ENCODE results near the gene MYADML2. TPM values are rescaled to one million over a fixed set of nuclear protein-coding genes. Genes with fewer than 3 reads are reported as not detected.
"Not testable (repeated sequence)": the region's sequence is repeated elsewhere in the genome, so short reads cannot be mapped to it uniquely, and the experiment has no call there.

The MYADML2 gene
- total RNA-seq, 2 donors from 2014 or later = not detected

GRCh38 chr17:81956607-81957589 is 9.9 kb upstream of the MYADML2 start:
- Mint-ChIP-seq H3K36me3 (ENCODE audit: low read depth) (no peaks in the 10 kb centered on the region), H3K4me1 (no peaks in the 10 kb centered on the region), H3K4me3 (no peak overlapping the region), H3K9me3 (no peaks in the 10 kb centered on the region), H3K27ac (no peak overlapping the region), H3K27me3 (peaks cover 9% of the 10 kb centered on the region)
- no peak for ATAC-seq (replicated peaks)

GRCh38 chr17:81955756-81956544 is 8.9 kb upstream of the MYADML2 start:
- ATAC-seq (replicated peaks) = no peak
- no peak overlapping the region for H3K4me3 Mint-ChIP-seq
- no peaks in the 10 kb centered on the region for H3K36me3 Mint-ChIP-seq (ENCODE audit: low read depth)
- H3K9me3 Mint-ChIP-seq = no peaks in the 10 kb centered on the region
- no peak overlapping the region for H3K27ac Mint-ChIP-seq
- H3K4me1 Mint-ChIP-seq = no peaks in the 10 kb centered on the region
- H3K27me3 Mint-ChIP-seq = peaks cover 9% of the 10 kb centered on the region

- no peaks in the 10 kb centered on the region for H3K9me3 Mint-ChIP-seq
- peaks cover 9% of the 10 kb centered on the region for H3K27me3 Mint-ChIP-seq
- no peak for ATAC-seq (replicated peaks)
- H3K36me3 Mint-ChIP-seq (ENCODE audit: low read depth) = no peaks in the 10 kb centered on the region
- H3K4me1 Mint-ChIP-seq = no peaks in the 10 kb centered on the region
- H3K27ac Mint-ChIP-seq = no peak overlapping the region
- H3K4me3 Mint-ChIP-seq = no peak overlapping the region
These were observed 8.1 kb upstream of the MYADML2 start for GRCh38 chr17:81955058-81955681.

- Mint-ChIP-seq H3K36me3 (ENCODE audit: low read depth) (no peaks in the 10 kb centered on the region), H3K27ac (no peak overlapping the region), H3K4me1 (no peaks in the 10 kb centered on the region), H3K4me3 (no peak overlapping the region), H3K9me3 (no peaks in the 10 kb centered on the region), H3K27me3 (peaks cover 9% of the 10 kb centered on the region)
- ATAC-seq (replicated peaks) = no peak
These were observed 7.4 kb upstream of the MYADML2 start for GRCh38 chr17:81954131-81955057.

- ATAC-seq (replicated peaks); H3K4me1 Mint-ChIP-seq: not testable (repeated sequence)
These were observed 6.4 kb upstream of the MYADML2 start for GRCh38 chr17:81953443-81953842.

GRCh38 chr17:81952792-81953228 is 5.8 kb upstream of the MYADML2 start:
- Mint-ChIP-seq H3K4me3 (no peak overlapping the region), H3K27ac (no peak overlapping the region), H3K9me3 (no peaks in the 10 kb centered on the region), H3K4me1 (no peaks in the 10 kb centered on the region), H3K36me3 (ENCODE audit: low read depth) (no peaks in the 10 kb centered on the region), H3K27me3 (peaks cover 4% of the 10 kb centered on the region)
- no peak for ATAC-seq (replicated peaks)

More at GRCh38 chr17:81953443-81953842, 6.4 kb upstream of the MYADML2 start:
- H3K9me3 Mint-ChIP-seq; H3K4me3 Mint-ChIP-seq; H3K27ac Mint-ChIP-seq; H3K27me3 Mint-ChIP-seq; H3K36me3 Mint-ChIP-seq (ENCODE audit: low read depth): not testable (repeated sequence)

GRCh38 chr17:81951785-81952684 is 5.0 kb upstream of the MYADML2 start:
- no peaks in the 10 kb centered on the region for H3K27me3 Mint-ChIP-seq
- no peak overlapping the region for H3K4me3 Mint-ChIP-seq
- no peaks in the 10 kb centered on the region for H3K4me1 Mint-ChIP-seq
- ATAC-seq (replicated peaks) = no peak
- H3K36me3 Mint-ChIP-seq (ENCODE audit: low read depth) = no peaks in the 10 kb centered on the region
- no peaks in the 10 kb centered on the region for H3K9me3 Mint-ChIP-seq
- no peak overlapping the region for H3K27ac Mint-ChIP-seq

- no peaks in the 10 kb centered on the region for H3K36me3 Mint-ChIP-seq (ENCODE audit: low read depth)
These were observed 3.5 kb upstream of the MYADML2 start for GRCh38 chr17:81950501-81950900.

GRCh38 chr17:81948635-81949378 is 1.8 kb upstream of the MYADML2 start:
- H3K27ac Mint-ChIP-seq = no peak overlapping the region
- ATAC-seq (replicated peaks) = no peak
- no peaks in the 10 kb centered on the region for H3K36me3 Mint-ChIP-seq (ENCODE audit: low read depth)
- H3K4me1 Mint-ChIP-seq = no peaks in the 10 kb centered on the region
- H3K9me3 Mint-ChIP-seq = no peaks in the 10 kb centered on the region
- no peaks in the 10 kb centered on the region for H3K27me3 Mint-ChIP-seq
- no peak overlapping the region for H3K4me3 Mint-ChIP-seq

More at GRCh38 chr17:81950501-81950900, 3.5 kb upstream of the MYADML2 start:
- no peaks in the 10 kb centered on the region for H3K27me3 Mint-ChIP-seq
- no peak overlapping the region for H3K4me3 Mint-ChIP-seq
- ATAC-seq (replicated peaks) = no peak
- H3K4me1 Mint-ChIP-seq = no peaks in the 10 kb centered on the region
- no peak overlapping the region for H3K27ac Mint-ChIP-seq
- H3K9me3 Mint-ChIP-seq = no peaks in the 10 kb centered on the region

GRCh38 chr17:81944858-81945257 is 2.2 kb downstream of the MYADML2 start:
- Mint-ChIP-seq H3K36me3 (ENCODE audit: low read depth) (no peaks in the 10 kb centered on the region), H3K4me3 (no peak overlapping the region), H3K9me3 (no peaks in the 10 kb centered on the region), H3K27ac (no peak overlapping the region), H3K27me3 (no peaks in the 10 kb centered on the region), H3K4me1 (no peaks in the 10 kb centered on the region)
- no peak for ATAC-seq (replicated peaks)

- no peak for ATAC-seq (replicated peaks)
- H3K9me3 Mint-ChIP-seq = no peaks in the 10 kb centered on the region
- H3K36me3 Mint-ChIP-seq (ENCODE audit: low read depth) = no peaks in the 10 kb centered on the region
- H3K27ac Mint-ChIP-seq = no peak overlapping the region
- H3K4me1 Mint-ChIP-seq = no peaks in the 10 kb centered on the region
- H3K4me3 Mint-ChIP-seq = no peak overlapping the region
- no peaks in the 10 kb centered on the region for H3K27me3 Mint-ChIP-seq
These were observed 4.9 kb downstream of the MYADML2 start for GRCh38 chr17:81942167-81942553.

- ATAC-seq (replicated peaks) = no peak
- H3K4me3 Mint-ChIP-seq = no peak overlapping the region
- no peaks in the 10 kb centered on the region for H3K27me3 Mint-ChIP-seq
- H3K9me3 Mint-ChIP-seq = no peaks in the 10 kb centered on the region
- H3K4me1 Mint-ChIP-seq = no peaks in the 10 kb centered on the region
- H3K36me3 Mint-ChIP-seq (ENCODE audit: low read depth) = no peaks in the 10 kb centered on the region
- no peak overlapping the region for H3K27ac Mint-ChIP-seq
These were observed 5.4 kb downstream of the MYADML2 start for GRCh38 chr17:81941484-81942166.

Data from activated T-helper 17 cell treated with anti-CD3 and anti-CD28 coated beads, Interleukin-2, amount 50 U/mL, for 72 hours (primary cell).